GM19397 (cell line): ENCODE results near the gene SNX10.
A peak's percentile ranks its signal among the peaks of the same experiment; 100 is the strongest.

Experiments used
- ATAC-seq: cut with Tn5 transposase; IDR thresholded peaks from one replicate; pipeline ENCODE4 v1.9.1; 2021; ENCODE audit warnings: mild to moderate bottlenecking, moderate library complexity; ENCODE audit not compliant: unreplicated experiment

SNX10 gene

GRCh38 chr7:26398756-26399509 lies 107.3 kb downstream of the SNX10 start:
- peak; percentile 86 for ATAC-seq

- no peak for ATAC-seq
Observed at GRCh38 chr7:26399736-26400135, 108.1 kb downstream of the SNX10 start.

GRCh38 chr7:26403640-26404039 lies 112.0 kb downstream of the SNX10 start:
- ATAC-seq = no peak

- no peak for ATAC-seq
Observed at GRCh38 chr7:26404189-26404996, 112.7 kb downstream of the SNX10 start.

- no peak for ATAC-seq
Observed at GRCh38 chr7:26406433-26406832, 114.8 kb downstream of the SNX10 start.

- ATAC-seq = no peak
Observed at GRCh38 chr7:26409661-26410547, 118.2 kb downstream of the SNX10 start.

GRCh38 chr7:26413007-26413691 lies 121.5 kb downstream of the SNX10 start:
- no peak for ATAC-seq

GRCh38 chr7:26416004-26416403 lies 124.3 kb downstream of the SNX10 start:
- ATAC-seq = no peak

- ATAC-seq = no peak
Observed at GRCh38 chr7:26417911-26418413, 126.3 kb downstream of the SNX10 start.

GRCh38 chr7:26419198-26419597 lies 127.5 kb downstream of the SNX10 start:
- ATAC-seq = no peak

GRCh38 chr7:26420422-26421019 lies 128.9 kb downstream of the SNX10 start:
- no peak for ATAC-seq

GRCh38 chr7:26422761-26423160 lies 131.1 kb downstream of the SNX10 start:
- no peak for ATAC-seq

- no peak for ATAC-seq
Observed at GRCh38 chr7:26423436-26423835, 131.8 kb downstream of the SNX10 start.
